Vagina (tissue), 2 donors: ENCODE results near the gene IL36A.

Experiments
- POLR2AphosphoS5 ChIP-seq, 2 donors: sonication (generic); formaldehyde crosslinking; IDR thresholded peaks; one replicate each; pipeline ENCODE4 v1.9.0; 2017; ENCODE audit warnings: antibody characterized with exemption in 2 of 2, mild to moderate bottlenecking in 2 of 2, low read depth in 1 of 2; ENCODE audit not compliant: insufficient read depth in 1 of 2
- TF ChIP-seq, protein P1 (sequence below), 3 experiments: fragments of 450-650 bp in 2 of 3; fragments of 200-600 bp in 1 of 3; sonication (generic) in 1 of 3; IDR thresholded peaks; one replicate each; pipeline ENCODE4 v1.5.1; 2017 to 2019; ENCODE audit warnings: antibody characterized with exemption in 3 of 3, mild to moderate bottlenecking in 2 of 3, moderate library complexity in 2 of 3

DNA sequence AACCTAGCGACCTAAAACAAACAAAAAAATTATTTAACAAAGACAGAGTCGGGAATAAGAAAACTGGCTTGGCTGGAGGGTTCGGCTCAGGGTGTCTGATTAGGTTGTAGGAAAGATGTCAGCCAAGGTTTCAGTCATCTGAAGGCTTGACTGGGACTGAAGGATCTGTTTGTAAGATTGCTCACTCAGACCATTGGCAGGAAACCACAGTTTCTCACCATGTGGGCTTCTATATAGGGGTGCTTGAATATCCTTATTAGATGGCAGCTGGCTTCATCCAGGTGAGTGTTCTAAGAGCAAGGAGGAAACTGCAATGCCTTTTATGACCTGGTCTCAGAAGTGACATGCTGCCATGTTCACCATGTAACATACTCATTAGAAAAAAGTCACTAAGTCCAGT is 48.4 kb downstream of the IL36A start:
- TF ChIP-seq POLR2AphosphoS5 (IDR thresholded peaks at IDR 0.05; ENCODE audit: insufficient read depth in 1 of 2, low read depth in 1 of 2): no peak
- TF ChIP-seq, protein P1, sequence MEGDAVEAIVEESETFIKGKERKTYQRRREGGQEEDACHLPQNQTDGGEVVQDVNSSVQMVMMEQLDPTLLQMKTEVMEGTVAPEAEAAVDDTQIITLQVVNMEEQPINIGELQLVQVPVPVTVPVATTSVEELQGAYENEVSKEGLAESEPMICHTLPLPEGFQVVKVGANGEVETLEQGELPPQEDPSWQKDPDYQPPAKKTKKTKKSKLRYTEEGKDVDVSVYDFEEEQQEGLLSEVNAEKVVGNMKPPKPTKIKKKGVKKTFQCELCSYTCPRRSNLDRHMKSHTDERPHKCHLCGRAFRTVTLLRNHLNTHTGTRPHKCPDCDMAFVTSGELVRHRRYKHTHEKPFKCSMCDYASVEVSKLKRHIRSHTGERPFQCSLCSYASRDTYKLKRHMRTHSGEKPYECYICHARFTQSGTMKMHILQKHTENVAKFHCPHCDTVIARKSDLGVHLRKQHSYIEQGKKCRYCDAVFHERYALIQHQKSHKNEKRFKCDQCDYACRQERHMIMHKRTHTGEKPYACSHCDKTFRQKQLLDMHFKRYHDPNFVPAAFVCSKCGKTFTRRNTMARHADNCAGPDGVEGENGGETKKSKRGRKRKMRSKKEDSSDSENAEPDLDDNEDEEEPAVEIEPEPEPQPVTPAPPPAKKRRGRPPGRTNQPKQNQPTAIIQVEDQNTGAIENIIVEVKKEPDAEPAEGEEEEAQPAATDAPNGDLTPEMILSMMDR (IDR thresholded peaks at IDR 0.05): no peak
